GM21619 (cell line): ENCODE data around the gene TBC1D13.
"Not testable (repeated sequence)": the region's sequence is repeated elsewhere in the genome, so short reads cannot be mapped to it uniquely, and the experiment has no call there.

Experiments used
- ATAC-seq: cut with Tn5 transposase; IDR thresholded peaks from one replicate; pipeline ENCODE4 v1.9.1; 2021; ENCODE audit not compliant: unreplicated experiment

Gene TBC1D13

DNA sequence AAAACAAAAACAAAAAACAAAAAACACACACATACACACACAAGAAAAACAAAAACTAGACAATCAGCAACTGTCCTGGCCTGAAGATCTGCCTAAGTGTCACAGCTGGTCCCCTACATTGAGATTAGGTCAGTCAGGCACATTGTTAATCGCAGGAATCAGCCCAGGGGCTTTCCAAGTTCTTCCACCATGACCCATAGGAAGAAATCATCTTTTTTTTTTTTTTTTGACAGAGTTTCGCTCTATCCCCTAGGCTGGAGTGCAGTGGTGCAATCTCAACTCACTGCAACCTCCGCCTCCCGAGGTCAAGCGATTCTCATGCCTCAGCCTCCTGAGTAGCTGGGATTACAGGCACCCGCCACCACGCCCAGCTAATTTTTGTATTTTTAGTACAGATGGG lies 56.1 kb downstream of the TBC1D13 start:
- not testable (repeated sequence) for ATAC-seq

- no peak for ATAC-seq
Measured at GRCh38 chr9:128845186-128845931, 58.3 kb downstream of the TBC1D13 start.

DNA sequence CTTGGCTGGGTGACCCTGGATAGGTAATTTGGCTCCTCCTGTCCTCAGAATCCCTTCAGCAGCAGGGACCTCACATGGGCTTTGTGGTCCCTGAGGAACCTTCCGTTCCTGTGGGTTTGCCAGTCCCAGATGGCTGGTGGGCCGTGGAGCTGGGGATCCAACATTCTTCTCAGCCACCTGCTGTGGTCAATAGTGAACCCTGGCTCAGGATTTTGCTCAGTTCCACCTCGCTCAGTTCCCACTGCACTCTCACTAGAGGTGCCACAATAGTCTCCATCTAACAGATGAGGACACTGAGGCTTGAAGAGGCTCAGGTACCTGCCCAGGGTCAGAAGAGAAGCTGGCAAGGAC lies 59.6 kb downstream of the TBC1D13 start:
- no peak for ATAC-seq

DNA sequence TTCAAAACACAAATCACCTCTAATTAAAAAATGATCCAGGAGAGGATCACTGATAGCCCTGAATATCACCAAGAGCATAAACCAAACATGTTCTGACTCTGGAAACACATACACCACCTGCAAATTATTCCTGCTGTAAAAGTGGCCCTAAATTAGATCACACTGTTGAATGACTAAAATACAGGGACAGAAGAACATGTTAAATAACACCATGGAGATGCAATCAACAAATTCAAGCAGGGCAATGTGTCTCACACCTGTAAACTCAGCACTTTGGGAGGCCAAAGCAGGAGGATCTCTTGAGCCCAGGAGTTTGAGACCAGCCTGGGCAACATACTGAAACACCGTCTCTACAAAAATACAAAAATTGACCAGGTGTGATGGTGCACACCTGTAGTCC lies 60.8 kb downstream of the TBC1D13 start:
- ATAC-seq: no peak

DNA sequence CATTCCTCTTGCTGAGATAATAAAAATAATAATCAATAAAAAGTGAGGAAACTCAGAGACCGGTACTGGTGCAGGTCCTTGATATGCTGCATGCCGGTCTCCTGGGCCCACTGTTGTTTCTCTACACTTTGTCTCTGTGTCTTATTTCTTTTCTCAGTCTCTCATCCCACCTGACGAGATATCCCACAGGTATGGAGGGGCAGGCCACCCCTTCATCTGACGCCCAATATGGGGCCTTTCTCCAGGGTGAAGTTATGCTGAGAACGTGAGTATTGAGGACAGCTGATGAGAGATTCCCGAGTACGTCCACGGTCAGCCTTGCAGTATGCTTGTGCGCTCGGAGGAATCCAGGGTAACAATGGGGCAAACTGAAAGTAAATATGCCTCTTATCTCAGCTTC lies 64.0 kb downstream of the TBC1D13 start:
- ATAC-seq: not testable (repeated sequence)

GRCh38 chr9:128851779-128852600 lies 64.9 kb downstream of the TBC1D13 start:
- ATAC-seq: not testable (repeated sequence)

- ATAC-seq: not testable (repeated sequence)
Measured at GRCh38 chr9:128852646-128853045, 65.6 kb downstream of the TBC1D13 start.

- ATAC-seq: not testable (repeated sequence)
Measured at GRCh38 chr9:128854454-128854853, 67.4 kb downstream of the TBC1D13 start.

DNA sequence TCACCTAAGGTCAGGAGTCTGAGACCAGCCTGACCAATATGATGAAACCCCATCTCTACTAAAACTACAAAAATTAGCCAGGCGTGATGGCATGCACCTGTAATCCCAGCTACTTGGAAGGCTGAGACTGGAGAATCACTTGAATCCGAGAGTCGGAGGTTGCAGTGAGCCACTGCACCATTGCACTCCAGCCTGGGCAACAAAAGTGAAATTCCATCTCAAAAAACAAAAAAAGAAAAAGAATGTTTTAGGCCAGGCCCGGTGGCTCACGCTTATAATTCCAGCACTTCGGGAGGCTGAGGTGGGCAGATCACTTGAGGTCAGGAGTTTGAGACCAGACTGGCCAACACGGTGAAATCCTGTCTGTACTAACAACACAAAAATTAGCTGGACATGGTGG lies 71.4 kb downstream of the TBC1D13 start:
- not testable (repeated sequence) for ATAC-seq
